Measurements from ENCODE around the gene SMOC2. TPM values are rescaled to one million over a fixed set of nuclear protein-coding genes. Genes with fewer than 3 reads are reported as not detected.
"Not testable (repeated sequence)": the region's sequence is repeated elsewhere in the genome, so short reads cannot be mapped to it uniquely, and the experiment has no call there.

Gene SMOC2
- total RNA-seq, 1 experiment from 2014 or later = not detected

DNA sequence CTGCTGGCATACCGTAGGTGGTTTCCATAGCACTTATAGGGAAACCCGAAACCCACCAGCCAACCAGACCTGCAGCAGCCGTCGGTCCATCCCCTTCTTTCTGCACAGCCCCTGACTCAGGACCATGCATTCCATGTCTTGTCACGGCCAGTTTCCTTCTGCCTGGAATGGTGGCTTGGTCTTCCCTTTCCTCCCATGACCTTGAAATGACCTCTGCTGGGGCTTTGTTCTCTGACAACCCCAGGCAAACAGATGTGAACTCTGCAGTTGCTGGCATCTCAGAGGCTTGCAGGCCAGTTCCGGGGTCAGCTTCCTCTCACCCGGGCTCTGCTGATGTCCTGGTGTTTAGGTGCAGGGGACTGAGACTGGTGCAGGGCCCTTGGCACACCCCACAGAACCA lies 250.8 kb downstream of the SMOC2 start:
- H3K4me3 ChIP-seq = no peak overlapping the region
- DNase-seq = no peak
- no peaks in the 10 kb centered on the region for H3K4me1 ChIP-seq
- H3K27ac ChIP-seq = no peak overlapping the region
- H3K27me3 ChIP-seq = peaks cover 40% of the 10 kb centered on the region
- no peaks in the 10 kb centered on the region for H3K9me3 ChIP-seq (replicated peaks)
- H3K36me3 ChIP-seq = no peaks in the 10 kb centered on the region

- H3K27ac ChIP-seq = no peak overlapping the region
- DNase-seq = no peak
- no peak overlapping the region for H3K4me3 ChIP-seq
- H3K36me3 ChIP-seq = no peaks in the 10 kb centered on the region
- H3K27me3 ChIP-seq = peaks cover 36% of the 10 kb centered on the region
- no peaks in the 10 kb centered on the region for H3K4me1 ChIP-seq
- H3K9me3 ChIP-seq (replicated peaks) = no peaks in the 10 kb centered on the region
These were observed 251.4 kb downstream of the SMOC2 start for GRCh38 chr6:168692193-168692914.

- not testable (repeated sequence) for H3K4me3 ChIP-seq; H3K36me3 ChIP-seq; H3K27ac ChIP-seq; H3K4me1 ChIP-seq; DNase-seq; H3K9me3 ChIP-seq (replicated peaks)
- H3K27me3 ChIP-seq = peaks cover 36% of the 10 kb centered on the region
These were observed 251.9 kb downstream of the SMOC2 start for GRCh38 chr6:168692915-168693257.

GRCh38 chr6:168694797-168695196 lies 253.8 kb downstream of the SMOC2 start:
- not testable (repeated sequence) for H3K4me1 ChIP-seq; DNase-seq; H3K4me3 ChIP-seq; H3K27ac ChIP-seq; H3K9me3 ChIP-seq (replicated peaks); H3K36me3 ChIP-seq
- peaks cover 36% of the 10 kb centered on the region for H3K27me3 ChIP-seq

- no peak for DNase-seq
- H3K9me3 ChIP-seq (replicated peaks) = no peaks in the 10 kb centered on the region
- H3K4me1 ChIP-seq = no peaks in the 10 kb centered on the region
- no peak overlapping the region for H3K4me3 ChIP-seq
- H3K27ac ChIP-seq = no peak overlapping the region
- no peaks in the 10 kb centered on the region for H3K36me3 ChIP-seq
- peaks cover 31% of the 10 kb centered on the region for H3K27me3 ChIP-seq
These were observed 254.7 kb downstream of the SMOC2 start for GRCh38 chr6:168695701-168696100.

- no peak for DNase-seq
- no peak overlapping the region for H3K4me3 ChIP-seq
- H3K36me3 ChIP-seq = no peaks in the 10 kb centered on the region
- no peak overlapping the region for H3K27ac ChIP-seq
- H3K27me3 ChIP-seq = peaks cover 19% of the 10 kb centered on the region
- no peaks in the 10 kb centered on the region for H3K9me3 ChIP-seq (replicated peaks)
- no peaks in the 10 kb centered on the region for H3K4me1 ChIP-seq
These were observed 257.9 kb downstream of the SMOC2 start for GRCh38 chr6:168698923-168699322.

GRCh38 chr6:168699631-168700295 lies 258.8 kb downstream of the SMOC2 start:
- no peaks in the 10 kb centered on the region for H3K4me1 ChIP-seq
- no peaks in the 10 kb centered on the region for H3K9me3 ChIP-seq (replicated peaks)
- no peaks in the 10 kb centered on the region for H3K36me3 ChIP-seq
- H3K4me3 ChIP-seq = no peak overlapping the region
- no peak for DNase-seq
- no peak overlapping the region for H3K27ac ChIP-seq
- peaks cover 25% of the 10 kb centered on the region for H3K27me3 ChIP-seq

- Histone ChIP-seq H3K4me1 (no peaks in the 10 kb centered on the region), H3K9me3 (replicated peaks) (no peaks in the 10 kb centered on the region), H3K27ac (no peak overlapping the region), H3K36me3 (no peaks in the 10 kb centered on the region), H3K4me3 (no peak overlapping the region), H3K27me3 (peaks cover 19% of the 10 kb centered on the region)
- DNase-seq = no peak
These were observed 259.9 kb downstream of the SMOC2 start for GRCh38 chr6:168700880-168701279.

GRCh38 chr6:168703990-168704389 lies 263.0 kb downstream of the SMOC2 start:
- Histone ChIP-seq H3K36me3 (no peaks in the 10 kb centered on the region), H3K4me1 (no peaks in the 10 kb centered on the region), H3K4me3 (no peak overlapping the region), H3K27ac (no peak overlapping the region), H3K9me3 (replicated peaks) (no peaks in the 10 kb centered on the region), H3K27me3 (peaks cover 22% of the 10 kb centered on the region)
- no peak for DNase-seq

GRCh38 chr6:168704678-168705077 lies 263.7 kb downstream of the SMOC2 start:
- H3K4me3 ChIP-seq = no peak overlapping the region
- no peaks in the 10 kb centered on the region for H3K9me3 ChIP-seq (replicated peaks)
- H3K36me3 ChIP-seq = no peaks in the 10 kb centered on the region
- no peaks in the 10 kb centered on the region for H3K4me1 ChIP-seq
- peaks cover 22% of the 10 kb centered on the region for H3K27me3 ChIP-seq
- H3K27ac ChIP-seq = no peak overlapping the region
- no peak for DNase-seq

DNA sequence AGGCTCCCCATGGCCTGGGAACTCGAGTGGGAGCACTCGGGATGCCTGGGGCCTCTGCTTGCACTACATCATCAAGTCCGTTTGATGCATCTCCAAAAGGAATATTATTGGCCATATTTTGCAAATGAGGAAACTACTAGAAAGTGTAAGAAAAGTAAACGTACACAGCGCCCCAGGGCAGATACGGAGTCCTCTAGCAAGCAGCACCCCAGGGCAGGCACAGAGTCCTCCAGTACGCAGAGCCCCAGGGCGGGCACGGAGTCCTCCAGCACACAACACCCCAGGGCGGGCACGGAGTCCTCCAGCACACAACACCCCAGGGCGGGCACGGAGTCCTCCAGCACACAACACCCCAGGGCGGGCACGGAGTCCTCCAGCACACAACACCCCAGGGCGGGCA lies 264.3 kb downstream of the SMOC2 start:
- H3K9me3 ChIP-seq (replicated peaks); H3K4me3 ChIP-seq; DNase-seq; H3K36me3 ChIP-seq; H3K4me1 ChIP-seq; H3K27ac ChIP-seq: not testable (repeated sequence)
- peaks cover 22% of the 10 kb centered on the region for H3K27me3 ChIP-seq

GRCh38 chr6:168706471-168707177 lies 265.6 kb downstream of the SMOC2 start:
- no peak overlapping the region for H3K27ac ChIP-seq
- no peak overlapping the region for H3K4me3 ChIP-seq
- peaks cover 25% of the 10 kb centered on the region for H3K27me3 ChIP-seq
- H3K9me3 ChIP-seq (replicated peaks) = no peaks in the 10 kb centered on the region
- DNase-seq = no peak
- H3K36me3 ChIP-seq = no peaks in the 10 kb centered on the region
- no peaks in the 10 kb centered on the region for H3K4me1 ChIP-seq

DNA sequence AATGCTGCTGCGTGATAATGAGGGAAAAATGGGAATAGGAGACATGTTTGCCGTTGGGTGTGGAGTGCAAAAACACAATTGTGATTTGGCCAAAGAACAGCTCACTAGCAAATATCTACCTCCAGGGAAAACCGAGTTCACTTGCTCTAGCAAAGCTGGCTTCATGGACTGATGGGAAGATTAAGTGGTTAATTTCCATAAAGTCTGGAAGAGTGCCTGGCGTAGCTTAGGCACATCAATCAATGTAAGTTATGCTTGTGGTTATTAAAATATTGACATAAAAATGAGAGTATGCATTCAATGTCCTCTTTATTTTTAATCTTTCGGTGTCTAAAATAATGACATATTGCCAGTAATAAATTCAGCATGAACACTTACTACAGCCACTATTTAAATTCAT lies 267.5 kb downstream of the SMOC2 start:
- Histone ChIP-seq H3K36me3 (no peaks in the 10 kb centered on the region), H3K27me3 (peaks cover 24% of the 10 kb centered on the region), H3K27ac (no peak overlapping the region), H3K4me1 (no peaks in the 10 kb centered on the region), H3K9me3 (replicated peaks) (no peaks in the 10 kb centered on the region), H3K4me3 (no peak overlapping the region)
- no peak for DNase-seq

GRCh38 chr6:168708984-168709383 lies 268.0 kb downstream of the SMOC2 start:
- DNase-seq = no peak
- peaks cover 19% of the 10 kb centered on the region for H3K27me3 ChIP-seq
- H3K4me1 ChIP-seq = no peaks in the 10 kb centered on the region
- no peak overlapping the region for H3K4me3 ChIP-seq
- H3K36me3 ChIP-seq = no peaks in the 10 kb centered on the region
- H3K27ac ChIP-seq = no peak overlapping the region
- H3K9me3 ChIP-seq (replicated peaks) = no peaks in the 10 kb centered on the region

GRCh38 chr6:168709390-168709789 lies 268.4 kb downstream of the SMOC2 start:
- Histone ChIP-seq H3K9me3 (replicated peaks) (no peaks in the 10 kb centered on the region), H3K27me3 (peaks cover 15% of the 10 kb centered on the region; the same call in 1 of the 2 replicates), H3K4me3 (no peak overlapping the region), H3K27ac (no peak overlapping the region), H3K36me3 (no peaks in the 10 kb centered on the region), H3K4me1 (no peaks in the 10 kb centered on the region)
- DNase-seq = no peak

Data from SJCRH30 (cell line).